Skeletal muscle tissue (tissue), 4 donors: Measurements from ENCODE around the gene GPATCH2. TPM values are rescaled to one million over a fixed set of nuclear protein-coding genes. Genes with fewer than 3 reads are reported as not detected.

Source experiments
- H3K27ac ChIP-seq: one replicate; pipeline ENCODE4 v1.7.0; 2013; ENCODE audit warnings: mild to moderate bottlenecking, low read depth, low read length, inconsistent platforms
- H3K27me3 ChIP-seq, 3 donors: one replicate each; pipeline ENCODE4 v1.7.0; 2013; ENCODE audit warnings: low read length in 3 of 3; ENCODE audit not compliant: control insufficient read depth in 3 of 3, insufficient read depth in 3 of 3
- H3K36me3 ChIP-seq, 3 donors: one replicate each; pipeline ENCODE4 v1.7.0; 2013; ENCODE audit warnings: low read length in 3 of 3; ENCODE audit not compliant: control insufficient read depth in 3 of 3, insufficient read depth in 3 of 3
- H3K4me1 ChIP-seq, 3 donors: one replicate each; pipeline ENCODE4 v1.7.0; 2013; ENCODE audit warnings: low read length in 3 of 3, mild to moderate bottlenecking in 3 of 3; ENCODE audit not compliant: control insufficient read depth in 3 of 3, insufficient read depth in 3 of 3
- H3K4me3 ChIP-seq, 3 donors: one replicate each; pipeline ENCODE4 v1.7.0; 2013; ENCODE audit warnings: low read length in 3 of 3
- H3K9ac ChIP-seq, 3 donors: one replicate each; pipeline ENCODE4 v1.7.0; 2013; ENCODE audit warnings: low read length in 3 of 3, mild to moderate bottlenecking in 3 of 3, moderate library complexity in 2 of 3, low read depth in 1 of 3
- H3K9me3 ChIP-seq, 3 donors: one replicate each; pipeline ENCODE4 v1.7.0; 2013; ENCODE audit warnings: low read length in 3 of 3; ENCODE audit not compliant: control insufficient read depth in 3 of 3
- total RNA-seq: library from RNA; depleted of rRNA; stranded (reverse); fragments of >200 nt; gene quantifications from one replicate; pipeline ENCODE4 v1.2.3, GENCODE V29; 2014
- donor health status: Osteomylitis.

The GPATCH2 gene
- 15.7 TPM for total RNA-seq

DNA sequence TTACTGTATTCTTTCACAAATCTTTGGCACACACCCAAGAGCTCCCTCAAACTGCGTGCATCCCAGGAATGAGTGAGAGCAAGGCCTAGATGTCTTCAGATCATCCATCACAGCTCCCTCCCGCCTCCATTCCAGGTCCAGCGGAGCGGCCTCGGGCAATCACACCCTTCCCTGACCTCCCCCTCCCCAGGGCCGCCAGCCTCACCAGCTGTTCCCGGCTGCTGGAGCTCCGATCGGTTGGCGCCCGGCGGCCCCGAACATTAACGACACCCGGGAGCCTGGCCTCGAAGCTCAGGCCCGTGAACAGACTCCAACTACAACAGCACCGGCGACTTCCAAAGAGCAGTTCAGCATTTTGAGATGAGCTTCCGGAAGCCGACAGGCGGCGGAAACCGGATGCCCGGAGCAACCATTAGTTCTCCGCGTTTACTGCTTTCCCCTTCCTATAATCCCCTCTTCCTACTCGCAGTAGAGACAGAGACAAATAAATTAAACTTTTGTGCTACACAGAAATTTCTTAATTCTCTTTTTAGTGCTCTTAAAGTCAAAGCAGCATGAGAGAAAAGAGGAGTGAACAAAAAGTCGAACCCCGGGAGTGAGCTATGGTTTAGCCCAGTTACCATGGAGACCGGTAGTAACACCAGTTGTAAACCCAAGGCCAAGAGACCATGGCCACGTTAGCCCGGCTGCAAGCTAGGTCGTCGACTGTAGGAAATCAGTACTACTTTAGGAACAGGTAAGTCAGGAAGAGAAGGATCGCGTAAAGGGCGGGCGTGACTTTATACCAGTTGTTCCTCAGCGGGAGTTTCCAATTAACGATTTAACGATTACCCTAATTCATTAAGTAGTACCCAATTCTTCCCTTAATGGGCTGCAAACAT is at the start of gene GPATCH2, which contains the start of gene SPATA17:
Gene GPATCH2 (minus strand): TSS at position 380 of the 881 bp plus-strand sequence. CDS start 119 bp downstream, at position 261.
Gene SPATA17 (plus strand): TSS at position 634 of the 881 bp plus-strand sequence. CDS start 35 bp downstream, at position 669.
- Histone ChIP-seq H3K9ac (peak within 1 kb of the TSS; percentile 91 to 98 (median 94)), H3K27me3 (no peaks in the 10 kb centered on the region), H3K36me3 (no peaks in the 10 kb centered on the region), H3K4me1 (peaks cover 3 to 19% (median 16%) of the 10 kb centered on the region in 3 donors), H3K9me3 (no peaks in the 10 kb centered on the region), H3K4me3 (peak within 1 kb of the TSS; percentile 89 to 92 (median 91)), H3K27ac (peak within 1 kb of the TSS; percentile 93)

DNA sequence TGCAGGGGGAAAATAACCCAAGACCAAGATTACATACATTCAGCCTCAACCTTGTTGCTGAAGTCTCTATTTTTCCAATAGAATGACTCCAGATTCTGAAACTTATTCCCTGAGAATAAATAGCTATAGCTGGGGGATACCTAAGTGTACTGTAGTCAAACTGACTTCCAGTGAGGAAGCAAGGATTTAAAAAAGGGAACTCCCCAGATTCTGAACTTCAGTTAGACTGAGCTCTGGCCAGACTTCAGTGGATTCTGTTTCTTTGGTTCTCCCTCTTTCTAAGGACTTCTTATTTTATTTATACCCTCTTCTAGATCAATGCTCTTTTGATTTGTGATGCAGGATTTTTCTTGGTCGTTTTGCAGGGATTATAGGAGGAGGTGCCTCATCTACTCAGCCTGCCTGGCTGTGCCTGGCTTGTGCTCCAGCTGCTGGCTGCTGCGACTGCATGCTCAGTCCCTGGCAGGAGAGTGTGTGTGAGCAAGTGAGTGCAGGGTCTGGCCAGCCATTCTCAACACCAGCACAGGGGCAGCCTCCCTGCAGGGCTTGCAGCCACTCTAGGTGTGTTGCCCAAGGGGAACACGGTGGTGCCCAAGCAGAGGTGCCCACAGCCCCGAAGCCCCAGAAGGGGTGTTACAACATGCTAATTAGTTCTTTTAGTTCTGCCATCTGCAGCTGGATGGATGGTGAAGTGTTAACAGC is 43.3 kb upstream of the GPATCH2 start:
- no peak overlapping the region for H3K9ac ChIP-seq
- no peaks in the 10 kb centered on the region for H3K27me3 ChIP-seq
- no peak overlapping the region for H3K27ac ChIP-seq
- no peaks in the 10 kb centered on the region for H3K9me3 ChIP-seq
- no peaks in the 10 kb centered on the region for H3K36me3 ChIP-seq
- H3K4me3 ChIP-seq = no peak overlapping the region
- no peaks in the 10 kb centered on the region for H3K4me1 ChIP-seq

DNA sequence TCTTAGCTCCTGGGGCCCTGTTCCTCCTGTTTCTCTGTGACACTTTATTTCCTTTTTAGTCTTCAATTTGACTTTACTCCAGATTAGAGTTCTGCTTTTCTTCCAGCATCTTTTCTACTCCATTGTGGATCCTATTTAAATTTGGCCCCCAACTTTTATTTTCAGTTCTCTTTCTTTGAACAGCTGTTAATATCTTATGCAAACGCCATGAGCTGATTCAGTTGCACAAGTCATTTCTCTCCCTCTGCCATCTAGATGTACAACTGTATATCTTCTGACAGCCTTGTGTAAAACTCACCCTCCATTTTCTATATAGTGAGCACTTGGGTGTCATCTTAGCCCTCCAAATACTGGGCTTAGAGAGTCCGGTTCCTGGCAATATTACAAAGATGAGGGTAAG is 42.5 kb upstream of the GPATCH2 start:
- H3K9me3 ChIP-seq = no peaks in the 10 kb centered on the region
- no peak overlapping the region for H3K27ac ChIP-seq
- no peaks in the 10 kb centered on the region for H3K36me3 ChIP-seq
- H3K27me3 ChIP-seq = no peaks in the 10 kb centered on the region
- no peak overlapping the region for H3K9ac ChIP-seq
- no peaks in the 10 kb centered on the region for H3K4me1 ChIP-seq
- H3K4me3 ChIP-seq = no peak overlapping the region

DNA sequence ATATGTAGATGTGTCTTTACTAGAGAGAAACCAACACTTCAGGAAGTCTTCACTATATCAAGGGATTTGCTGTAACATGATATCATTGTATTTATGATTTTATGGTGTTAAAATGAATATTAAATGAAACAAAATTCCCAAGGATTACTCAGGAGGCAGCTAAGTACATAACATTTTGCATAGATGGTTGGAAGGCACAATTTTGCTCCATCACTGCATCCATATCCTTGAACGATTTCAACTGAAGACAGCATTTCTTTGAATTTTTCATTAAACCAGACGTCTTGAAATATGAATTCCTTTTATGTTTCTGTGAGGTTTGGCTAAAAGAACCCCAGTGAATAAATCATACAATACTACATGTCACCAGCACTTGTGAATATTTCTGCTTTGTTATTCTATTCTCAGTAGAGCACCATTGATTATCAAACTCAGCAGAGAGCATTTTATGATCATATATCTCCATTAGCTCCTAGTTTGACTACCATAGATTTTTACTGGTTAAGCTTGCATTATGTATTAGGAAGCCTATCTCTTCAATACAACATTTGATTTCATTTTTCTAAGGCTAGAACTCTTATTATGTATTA is 37.6 kb upstream of the GPATCH2 start:
- Histone ChIP-seq H3K9ac (no peak overlapping the region), H3K4me1 (no peaks in the 10 kb centered on the region), H3K27me3 (no peaks in the 10 kb centered on the region), H3K27ac (no peak overlapping the region), H3K36me3 (no peaks in the 10 kb centered on the region), H3K9me3 (no peaks in the 10 kb centered on the region), H3K4me3 (no peak overlapping the region)

DNA sequence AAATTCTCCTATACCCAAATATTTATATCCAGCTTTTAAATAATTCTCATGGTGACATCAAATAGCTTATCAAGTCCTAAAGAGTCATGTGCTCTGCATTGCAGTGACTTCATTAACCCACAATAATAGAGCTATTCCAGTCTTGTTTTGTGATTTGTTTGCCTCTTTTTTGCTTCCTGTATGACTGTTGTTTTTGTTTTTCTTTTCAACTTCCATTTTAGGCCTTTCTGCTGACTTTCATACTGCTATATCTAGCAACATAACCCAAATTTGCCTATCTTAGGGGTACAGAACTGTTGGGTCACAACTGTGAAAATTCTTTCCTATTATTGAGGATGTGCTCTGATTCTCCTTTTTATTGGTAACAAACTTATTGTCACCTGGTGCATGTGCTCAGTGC is 30.5 kb upstream of the GPATCH2 start:
- H3K27ac ChIP-seq = no peak overlapping the region
- H3K9ac ChIP-seq = no peak overlapping the region
- H3K36me3 ChIP-seq = no peaks in the 10 kb centered on the region
- H3K9me3 ChIP-seq = no peaks in the 10 kb centered on the region
- no peaks in the 10 kb centered on the region for H3K27me3 ChIP-seq
- H3K4me1 ChIP-seq = no peaks in the 10 kb centered on the region
- H3K4me3 ChIP-seq = no peak overlapping the region

DNA sequence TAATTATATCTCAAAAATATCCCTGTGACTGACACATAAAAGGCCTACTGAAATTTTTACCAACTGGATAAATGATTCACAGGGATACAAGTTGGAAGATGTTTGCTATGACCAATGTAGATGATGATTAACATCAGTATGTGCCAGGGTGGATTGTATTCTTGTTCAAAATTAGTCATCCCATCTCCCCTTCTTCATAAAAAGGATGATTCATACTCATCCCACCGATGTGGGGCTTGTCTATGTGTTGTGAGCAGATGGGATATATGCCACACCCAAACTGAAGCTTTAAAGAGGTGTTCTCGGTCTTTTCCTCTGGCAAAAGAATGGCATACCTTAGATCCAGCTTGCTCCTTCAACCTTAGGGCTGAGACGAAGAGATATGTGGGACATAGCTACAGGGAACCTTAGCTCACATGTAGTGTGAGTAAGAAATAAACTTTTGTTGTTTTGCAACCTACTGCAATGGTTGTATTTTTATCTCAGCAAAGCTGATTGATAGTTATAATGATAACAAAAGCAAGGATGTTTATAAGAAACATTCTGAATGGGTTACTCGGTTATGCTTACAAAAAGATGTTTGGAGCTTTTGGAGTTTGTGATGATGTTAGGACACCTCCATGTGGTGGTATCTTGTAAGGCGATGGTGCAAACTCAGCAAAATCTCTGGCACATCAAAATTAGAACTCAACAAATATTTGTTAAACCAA is 29.6 kb upstream of the GPATCH2 start:
- Histone ChIP-seq H3K4me3 (no peak overlapping the region), H3K27me3 (no peaks in the 10 kb centered on the region), H3K27ac (no peak overlapping the region), H3K36me3 (no peaks in the 10 kb centered on the region), H3K9ac (no peak overlapping the region), H3K4me1 (no peaks in the 10 kb centered on the region), H3K9me3 (no peaks in the 10 kb centered on the region)

DNA sequence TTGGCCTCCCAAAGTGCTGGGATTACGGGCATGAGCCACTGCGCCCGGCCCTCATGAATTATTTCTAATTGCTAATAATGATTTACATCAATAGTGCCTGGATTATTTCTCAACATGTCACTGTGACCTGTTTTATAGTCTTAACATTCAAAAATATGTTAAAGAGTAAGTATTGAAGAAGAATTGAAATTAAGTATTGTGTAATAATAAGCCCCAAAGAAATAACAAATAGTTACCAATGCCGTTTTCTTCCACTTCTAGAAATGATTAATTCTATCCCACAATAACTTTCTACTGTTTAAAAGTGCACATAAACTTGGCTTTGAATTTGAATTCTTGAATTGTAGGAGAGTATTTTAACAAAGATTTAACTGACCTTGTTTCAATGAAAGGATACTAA is 19.8 kb upstream of the GPATCH2 start:
- Histone ChIP-seq H3K27ac (no peak overlapping the region), H3K27me3 (no peaks in the 10 kb centered on the region), H3K9me3 (no peaks in the 10 kb centered on the region), H3K4me1 (no peaks in the 10 kb centered on the region), H3K4me3 (no peak overlapping the region), H3K36me3 (no peaks in the 10 kb centered on the region), H3K9ac (no peak overlapping the region)

DNA sequence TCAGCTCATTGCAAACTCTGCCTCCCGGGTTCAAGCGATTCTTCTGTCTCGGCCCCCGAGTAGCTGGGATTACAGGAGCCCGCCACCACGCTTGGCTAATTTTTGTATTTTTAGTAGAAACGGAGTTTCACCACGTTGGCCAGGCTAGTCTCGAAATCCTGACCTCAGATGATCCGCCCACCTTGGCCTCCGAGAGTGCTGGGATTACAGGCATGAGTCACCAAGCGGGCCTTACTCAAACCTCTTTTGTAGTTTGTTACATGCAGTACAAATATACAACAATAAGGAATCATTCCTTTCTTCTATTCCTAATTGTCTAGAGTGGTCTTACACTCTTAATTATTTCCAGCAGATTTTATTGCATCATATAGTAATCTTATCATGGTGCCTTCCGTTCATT is 16.9 kb upstream of the GPATCH2 start:
- Histone ChIP-seq H3K9me3 (no peaks in the 10 kb centered on the region), H3K36me3 (no peaks in the 10 kb centered on the region), H3K27me3 (no peaks in the 10 kb centered on the region), H3K4me1 (no peaks in the 10 kb centered on the region), H3K27ac (no peak overlapping the region), H3K9ac (no peak overlapping the region), H3K4me3 (no peak overlapping the region)

DNA sequence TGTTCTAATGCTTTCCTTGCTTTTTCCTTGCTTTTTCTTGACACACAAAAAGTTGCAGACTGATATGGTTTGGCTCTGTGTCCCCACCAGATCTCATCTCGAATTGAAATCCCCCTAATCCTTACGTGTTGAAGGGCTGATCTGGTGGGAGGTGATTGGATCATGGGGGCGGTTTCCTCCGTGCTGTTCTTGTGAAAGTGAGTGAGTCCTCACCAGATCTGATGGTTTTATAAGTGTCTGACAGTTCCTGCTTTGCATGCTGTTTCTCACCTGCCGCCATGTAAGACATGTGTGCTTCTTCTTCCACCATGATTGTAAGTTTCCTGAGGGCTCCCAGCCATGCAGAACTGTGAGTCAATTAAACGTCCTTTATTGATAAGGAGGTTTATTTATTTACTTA is 11.6 kb upstream of the GPATCH2 start:
- no peaks in the 10 kb centered on the region for H3K27me3 ChIP-seq
- no peak overlapping the region for H3K27ac ChIP-seq
- H3K9me3 ChIP-seq = no peaks in the 10 kb centered on the region
- no peak overlapping the region for H3K9ac ChIP-seq
- H3K36me3 ChIP-seq = no peaks in the 10 kb centered on the region
- no peak overlapping the region for H3K4me3 ChIP-seq
- no peaks in the 10 kb centered on the region for H3K4me1 ChIP-seq
